Measurements from ENCODE around the gene PARK7.
A peak's percentile ranks its signal among the peaks of the same experiment; 100 is the strongest.

Gene PARK7

DNA sequence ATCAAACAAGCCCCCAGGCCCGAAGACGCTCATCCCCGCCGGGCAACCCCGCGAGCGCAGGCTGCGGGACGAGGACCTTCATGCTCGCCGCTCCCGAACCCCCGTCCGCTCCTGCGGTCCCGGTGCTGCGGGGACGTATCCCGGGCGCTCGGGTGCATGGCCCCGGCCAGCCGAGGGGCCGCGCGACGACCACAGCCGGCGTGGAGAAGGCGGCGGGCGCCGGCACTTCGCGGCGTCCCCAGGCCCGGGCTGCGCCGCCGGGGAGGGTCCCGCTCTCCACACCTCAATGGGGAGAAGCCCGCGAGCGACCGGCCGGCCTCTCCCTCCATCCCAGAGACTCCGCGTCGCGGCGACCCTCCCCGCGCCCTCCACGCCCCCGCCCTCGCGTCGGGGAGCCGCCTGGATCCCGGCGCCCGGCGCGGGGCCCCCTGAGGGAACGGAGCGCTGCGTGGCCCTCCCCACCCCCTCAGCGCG is 64.2 kb downstream of the PARK7 start:
- DNase-seq, result no peak

DNA sequence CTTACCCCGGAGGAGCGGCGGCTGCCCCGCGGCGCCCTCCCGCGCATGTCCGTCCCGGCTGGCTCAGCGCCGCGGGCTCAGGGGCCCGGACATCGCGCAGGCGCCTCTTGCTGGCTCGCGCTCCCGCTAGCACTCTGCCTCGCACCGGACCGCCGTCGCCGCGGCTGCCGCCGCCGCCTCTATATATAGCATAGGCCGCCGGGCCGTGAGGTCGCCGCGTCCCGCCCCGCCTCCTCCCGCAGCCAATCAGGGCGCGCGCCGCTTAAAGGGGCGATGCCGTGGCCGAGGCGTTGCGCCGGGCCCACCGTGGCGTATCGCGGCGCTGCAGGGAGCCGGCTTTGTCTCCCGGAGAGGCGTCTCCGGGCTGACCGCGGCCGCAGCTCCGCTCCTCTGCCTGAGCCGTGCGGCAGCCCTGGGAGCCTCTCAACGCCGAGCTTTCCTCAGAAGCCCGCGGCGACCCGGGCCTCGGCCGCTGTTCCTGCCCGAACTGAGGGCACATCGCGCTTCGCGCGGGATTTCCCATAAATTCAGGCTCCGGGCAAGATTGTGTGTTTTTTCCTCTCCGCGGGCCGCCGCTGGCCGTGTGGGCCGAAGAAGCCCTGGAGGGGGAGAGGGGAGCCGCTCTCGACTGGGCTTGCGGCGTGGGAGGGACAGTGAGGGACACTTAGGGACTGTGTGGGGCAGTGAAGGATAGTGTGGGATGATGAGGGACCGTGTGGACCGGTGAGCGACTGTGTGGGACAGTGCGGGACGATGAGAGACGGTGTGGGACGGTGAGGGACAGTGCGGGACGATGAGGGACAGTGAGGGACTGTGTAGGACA is 64.9 kb downstream of the PARK7 start, which contains the start of gene ERRFI1:
Gene ERRFI1, minus strand, starts transcription at position 157 of the 823 bp plus-strand sequence. CDS start 10,690 bp downstream, outside the sequence.
- DNase-seq, result peak; percentile 84 to 88

DNA sequence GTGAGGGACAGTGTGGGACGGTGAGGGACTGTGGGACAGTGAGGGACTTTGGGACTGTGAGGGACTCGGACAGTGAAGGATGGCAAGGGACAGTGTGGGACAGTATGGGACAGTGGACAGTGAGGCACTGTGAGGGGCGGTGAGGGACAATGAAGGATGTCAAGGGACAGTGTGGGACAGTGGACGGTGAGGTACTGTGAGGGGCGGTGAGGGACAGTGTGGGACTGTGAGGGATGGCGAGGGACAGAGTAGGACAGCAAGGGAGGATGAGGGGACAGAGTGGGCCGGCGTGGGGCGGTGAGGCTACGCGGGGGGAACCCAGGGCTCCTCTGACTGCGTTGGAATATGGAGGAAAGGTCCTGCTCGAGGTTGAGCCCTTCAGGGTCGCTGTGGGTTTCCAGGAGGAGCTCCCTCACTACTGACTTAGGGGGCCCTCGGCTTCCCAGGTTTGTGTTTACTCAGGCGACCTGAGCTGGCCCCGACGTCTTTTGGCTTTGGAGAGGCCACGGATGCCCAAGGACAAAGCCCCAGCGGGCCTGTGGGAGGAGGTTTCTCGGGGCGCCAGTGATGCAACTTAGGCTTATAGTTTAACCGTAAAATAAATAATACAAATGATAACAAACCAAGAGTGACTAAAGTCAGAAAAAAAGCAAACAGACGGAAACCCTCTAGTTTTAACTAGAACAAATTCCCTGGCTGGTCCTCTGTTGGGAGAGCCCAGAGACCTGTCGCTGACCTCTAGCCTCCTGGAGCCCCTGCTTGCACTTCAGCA is 65.7 kb downstream of the PARK7 start:
- no peak for DNase-seq

DNA sequence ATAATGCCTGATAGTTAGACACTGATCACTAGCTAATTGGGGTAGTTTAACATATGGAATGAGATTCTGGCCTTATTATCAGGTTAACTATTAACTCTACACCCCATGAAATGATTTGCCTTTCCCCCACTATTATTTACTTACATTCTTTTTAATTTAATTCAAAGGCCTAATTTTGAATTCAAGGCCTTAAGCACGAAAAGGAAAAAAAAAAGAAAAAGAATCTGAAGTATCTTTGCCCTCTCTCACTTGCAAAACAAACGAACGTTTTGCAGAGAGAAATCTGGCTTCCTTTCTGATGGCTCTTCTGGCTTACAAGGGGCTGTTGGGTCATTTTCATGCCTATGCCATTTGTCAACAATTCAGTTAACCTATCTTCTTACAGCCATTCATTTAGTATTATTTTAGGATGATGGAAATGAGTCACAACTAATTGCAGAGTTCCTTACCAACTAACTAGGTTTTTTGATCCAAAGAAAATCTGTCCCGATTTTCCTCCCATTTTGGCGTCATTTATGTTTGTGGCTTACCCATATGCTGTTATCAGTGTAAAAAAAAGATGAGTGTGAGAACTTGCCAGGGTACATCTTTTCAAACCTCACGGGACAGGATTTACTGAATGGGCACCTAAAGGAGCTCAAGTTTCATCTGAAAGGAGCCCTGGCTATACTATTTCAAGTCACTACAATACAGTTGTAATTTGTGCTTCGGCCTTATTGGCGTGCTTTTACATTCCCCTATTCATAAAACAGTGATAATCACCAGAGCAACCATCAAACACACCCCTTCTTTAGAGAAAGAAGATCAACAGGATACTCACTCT is 66.4 kb downstream of the PARK7 start:
- no peak for DNase-seq

GRCh38 chr1:8028571-8028910 is 67.0 kb downstream of the PARK7 start:
- DNase-seq, result no peak

- DNase-seq, result no peak
Observed at GRCh38 chr1:8031176-8031785, 69.8 kb downstream of the PARK7 start.

DNA sequence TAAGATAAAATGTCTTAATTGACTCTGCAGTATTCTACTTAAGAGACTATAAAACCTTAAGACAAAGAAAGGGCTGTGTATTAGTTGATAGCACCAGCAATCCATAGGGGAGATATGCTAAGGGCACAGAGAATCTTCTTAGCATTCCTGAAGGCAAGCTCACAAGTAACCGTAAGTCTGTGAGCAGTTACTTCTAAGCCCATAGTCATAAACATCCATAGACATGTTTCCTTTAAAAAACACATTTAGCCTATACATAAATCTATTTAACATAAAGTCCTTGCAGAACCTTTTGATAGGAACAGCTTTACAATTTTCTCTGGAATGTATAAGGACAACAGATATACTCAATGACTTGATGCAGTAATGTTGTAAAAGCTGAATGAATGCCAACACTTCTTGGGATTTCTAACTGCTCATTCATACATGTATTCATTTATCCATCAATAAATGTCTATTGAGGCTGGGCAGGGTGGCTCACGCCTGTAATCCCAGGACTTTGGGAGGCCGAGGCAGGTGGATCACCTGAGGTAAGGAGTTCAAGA is 70.9 kb downstream of the PARK7 start:
- DNase-seq, result no peak

DNA sequence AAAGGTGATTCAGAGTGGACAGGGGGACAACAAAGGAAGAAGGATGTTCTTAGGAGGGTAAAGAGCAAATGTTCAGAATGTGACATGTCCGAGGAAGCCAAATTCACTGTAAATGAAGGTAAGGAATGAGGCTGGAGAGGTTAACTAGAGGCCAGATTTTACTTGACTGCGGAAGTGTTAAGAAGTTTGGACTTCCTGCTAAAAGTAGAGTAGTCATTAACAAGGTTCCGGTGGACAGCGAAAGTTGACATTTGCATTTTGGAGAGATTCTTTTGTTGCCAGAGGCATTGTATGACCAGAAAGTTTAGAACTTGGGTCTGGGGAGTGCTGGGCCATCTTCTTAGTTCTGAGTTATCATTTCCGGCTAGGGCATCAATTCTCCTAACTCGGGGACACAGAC is 71.8 kb downstream of the PARK7 start:
- DNase-seq, result no peak

Measured in stimulated activated CD4-positive, alpha-beta T cell treated with anti-CD3 and anti-CD28 coated beads, Interleukin-2, amount 100 ng/mL, for 48 hours (primary cell).